GM23338 (cell line): ENCODE measurements around the gene GRIK5. TPM values are rescaled to one million over a fixed set of nuclear protein-coding genes. Genes with fewer than 3 reads are reported as not detected.

Experiments used
- ATAC-seq: fragments of 200-7000 bp; cut with Tn5 transposase; 3 replicates; pipeline ENCODE4 v1.9.1; 2020
- DNase-seq: peaks from one replicate; pipeline ENCODE4 v3.0.0-alpha.2; 2015; ENCODE audit warnings: low spot score
- H2AFZ ChIP-seq: fragments of 200-600 bp; sonication (generic); 2 replicates; pipeline ENCODE4 v1.8.0; 2016; ENCODE audit warnings: antibody characterized with exemption, mild to moderate bottlenecking, moderate library complexity
- H3F3A ChIP-seq: fragments of 200-600 bp; sonication (generic); replicated peaks from 2 replicates; pipeline ENCODE4 v1.8.0; 2017; ENCODE audit warnings: antibody characterized with exemption, mixed run types, low read depth
- H3K27ac ChIP-seq: fragments of 200-600 bp; sonication (generic); 2 replicates; pipeline ENCODE4 v1.6.1; 2016; ENCODE audit warnings: low read depth
- H3K27me3 ChIP-seq: fragments of 200-600 bp; sonication (generic); 2 replicates; pipeline ENCODE4 v1.8.0; 2016; ENCODE audit warnings: mild to moderate bottlenecking, mixed run types, moderate library complexity; ENCODE audit not compliant: insufficient read depth
- H3K36me3 ChIP-seq: fragments of 200-600 bp; sonication (generic); 2 replicates; pipeline ENCODE4 v1.8.0; 2016; ENCODE audit warnings: mild to moderate bottlenecking; ENCODE audit not compliant: insufficient read depth
- H3K4me1 ChIP-seq: fragments of 200-600 bp; sonication (generic); 2 replicates; pipeline ENCODE4 v1.8.0; 2016; ENCODE audit warnings: mild to moderate bottlenecking, moderate library complexity; ENCODE audit not compliant: insufficient read depth
- H3K4me2 ChIP-seq: fragments of 200-600 bp; sonication (generic); 2 replicates; pipeline ENCODE4 v1.7.1; 2017; ENCODE audit warnings: mixed run types
- H3K4me3 ChIP-seq: fragments of 200-600 bp; sonication (generic); 2 replicates; pipeline ENCODE4 v1.6.1; 2016; ENCODE audit warnings: mixed run types
- H3K79me2 ChIP-seq: fragments of 200-600 bp; sonication (generic); replicated peaks from 2 replicates; pipeline ENCODE4 v1.8.0; 2017; ENCODE audit warnings: mild to moderate bottlenecking; ENCODE audit not compliant: insufficient read depth
- H3K9me2 ChIP-seq: fragments of 200-600 bp; sonication (generic); 2 replicates; pipeline ENCODE4 v1.8.0; 2017; ENCODE audit not compliant: insufficient read depth
- H4K20me1 ChIP-seq: fragments of 200-600 bp; sonication (generic); replicated peaks from 2 replicates; pipeline ENCODE4 v1.8.0; 2017; ENCODE audit warnings: mild to moderate bottlenecking; ENCODE audit not compliant: insufficient read depth
- H3K27ac Mint-ChIP-seq: 2 replicates; pipeline ENCODE4 v1.8.0; 2020; ENCODE audit warnings: inconsistent platforms, mild to moderate bottlenecking, moderate library complexity, mixed read lengths
- H3K27me3 Mint-ChIP-seq: 3 replicates; pipeline ENCODE4 v1.8.0; 2022; ENCODE audit warnings: low read depth, mild to moderate bottlenecking, moderate library complexity, mixed read lengths, inconsistent platforms; ENCODE audit not compliant: insufficient read depth, poor library complexity
- H3K36me3 Mint-ChIP-seq: 3 replicates; pipeline ENCODE4 v1.8.0; 2021; ENCODE audit warnings: low read depth, mild to moderate bottlenecking, inconsistent platforms, moderate library complexity, mixed read lengths
- H3K4me1 Mint-ChIP-seq: 3 replicates; pipeline ENCODE4 v1.8.0; 2020; ENCODE audit warnings: mild to moderate bottlenecking, inconsistent platforms, mixed read lengths
- H3K4me3 Mint-ChIP-seq: 3 replicates; pipeline ENCODE4 v1.8.0; 2021; ENCODE audit warnings: moderate library complexity, mild to moderate bottlenecking, inconsistent platforms, mixed read lengths
- H3K9me3 Mint-ChIP-seq: 3 replicates; pipeline ENCODE4 v1.8.0; 2020; ENCODE audit warnings: moderate library complexity, mild to moderate bottlenecking, inconsistent platforms, mixed read lengths
- CREB1 ChIP-seq: fragments of 250-450 bp; sonication (Bioruptor Pico); IDR thresholded peaks from 2 replicates; pipeline ENCODE4 v1.5.0; 2020; ENCODE audit warnings: low read depth, mild to moderate bottlenecking, moderate library complexity
- EZH2 ChIP-seq: fragments of 200-600 bp; sonication (generic); IDR thresholded peaks from one replicate; pipeline ENCODE4 v1.8.0; 2017; ENCODE audit warnings: antibody characterized with exemption, mild to moderate bottlenecking, low read depth; ENCODE audit not compliant: unreplicated experiment
- EZH2phosphoT487 ChIP-seq: fragments of 200-600 bp; sonication (generic); IDR thresholded peaks from one replicate; pipeline ENCODE4 v1.8.1; 2018; ENCODE audit warnings: antibody characterized with exemption; ENCODE audit not compliant: unreplicated experiment
- JUNB ChIP-seq: IDR thresholded peaks from one replicate; pipeline ENCODE4 v1.6.1; 2016; ENCODE audit warnings: antibody characterized with exemption; ENCODE audit not compliant: unreplicated experiment
- NANOG ChIP-seq: IDR thresholded peaks from 2 replicates; pipeline ENCODE4 v1.6.1; 2016; ENCODE audit warnings: antibody characterized with exemption, borderline replicate concordance
- POLR2AphosphoS5 ChIP-seq: IDR thresholded peaks from 2 replicates; pipeline ENCODE4 v1.6.1; 2016; ENCODE audit warnings: antibody characterized with exemption, low read depth
- STAT1 ChIP-seq: IDR thresholded peaks from one replicate; pipeline ENCODE4 v1.6.1; 2016; ENCODE audit warnings: antibody characterized with exemption; ENCODE audit not compliant: unreplicated experiment
- ZNF114 ChIP-seq: fragments of 250-450 bp; sonication (Bioruptor Pico); IDR thresholded peaks from 2 replicates; pipeline ENCODE4 v1.5.0; 2020; ENCODE audit warnings: mild to moderate bottlenecking, moderate library complexity
- ZNF331 ChIP-seq: fragments of 250-450 bp; sonication (Bioruptor Pico); IDR thresholded peaks from 2 replicates; pipeline ENCODE4 v1.5.0; 2020; ENCODE audit warnings: low read depth, mild to moderate bottlenecking, moderate library complexity
- polyA plus RNA-seq: library from polyadenylated mRNA; unstranded; fragments of >200 nt; fragmentation: Nextera tagmentation; extraction: Ambion mirVana; gene quantifications from 2 replicates; pipeline ENCODE4 v1.2.1, GENCODE V29; 2016
- total RNA-seq: library from RNA; depleted of rRNA; stranded (reverse); fragments of >200 nt; shearing (Covaris generic); gene quantifications from 2 replicates; pipeline ENCODE4 v1.2.3, GENCODE V29; 2014
- TF ChIP-seq, protein P1 (sequence below): IDR thresholded peaks from 2 replicates; pipeline ENCODE4 v1.6.1; 2016; ENCODE audit warnings: antibody characterized with exemption
- TF ChIP-seq, protein P2 (sequence below), 2 experiments: fragments of 200-600 bp in 1 of 2; sonication (generic) in 1 of 2; conservative IDR thresholded peaks; 2 replicates each; pipeline versions ENCODE4 v1.5.1 to v1.6.1; 2016 to 2017; ENCODE audit warnings: antibody characterized with exemption in 2 of 2, low read depth in 2 of 2, mild to moderate bottlenecking in 2 of 2, moderate library complexity in 1 of 2

Gene GRIK5
- total and polyA plus RNA-seq, 2 experiments from 2014 or later, result 5.1 to 42.5 TPM

DNA sequence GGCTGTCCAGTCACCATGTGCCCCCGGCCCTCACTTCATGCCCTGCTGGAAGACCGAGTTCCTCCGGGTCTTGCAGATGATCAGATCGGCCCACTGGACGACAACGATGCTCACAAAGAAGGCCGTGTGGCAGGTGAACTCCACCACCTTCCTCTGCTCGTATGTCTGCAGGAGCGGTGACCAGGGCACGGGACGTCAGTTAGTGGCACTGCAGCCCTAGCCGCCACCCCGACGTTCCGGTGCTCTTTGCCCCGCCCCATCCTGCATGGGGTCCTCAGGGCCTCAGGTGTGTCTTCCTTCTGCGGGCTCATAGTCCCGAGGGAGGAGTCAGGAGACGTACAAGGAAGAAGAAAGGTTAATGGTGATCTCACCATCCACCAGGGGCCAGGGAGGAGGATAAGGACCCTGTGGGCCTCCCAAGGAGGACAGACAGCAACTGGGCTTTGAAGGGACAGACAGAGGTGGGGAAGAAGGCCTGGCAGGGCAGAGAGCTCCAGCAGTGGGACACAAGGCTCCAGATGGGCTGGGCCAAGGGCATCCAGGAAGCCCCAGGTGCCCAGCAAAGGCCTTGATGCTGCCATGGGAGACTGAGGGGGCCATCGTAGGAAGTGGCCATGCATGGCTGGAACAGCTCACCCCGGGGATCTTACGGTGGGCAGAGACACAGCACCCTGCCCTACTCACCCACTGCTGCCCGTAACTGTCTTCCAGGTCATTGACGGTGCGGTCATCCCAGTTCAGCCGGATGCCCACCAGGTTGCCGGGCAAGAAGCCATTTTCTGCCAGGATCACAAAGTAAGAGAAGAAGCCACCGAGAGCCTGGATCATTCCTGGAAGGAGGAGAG lies 101.0 kb downstream of the GRIK5 start:
- H2AFZ ChIP-seq, result no peak overlapping the region
- Mint-ChIP-seq H3K4me1 (peaks cover 3% of the 10 kb centered on the region; the same call in 2 of the 3 replicates), H3K27ac (no peak overlapping the region; the same call in 1 of the 2 replicates), H3K4me3 (no peak overlapping the region), H3K9me3 (no peaks in the 10 kb centered on the region; the same call in 2 of the 3 replicates), H3K36me3 (peaks cover 10% of the 10 kb centered on the region; the same call in 1 of the 3 replicates), H3K27me3 (peaks cover 14% of the 10 kb centered on the region)
- H3K4me2 ChIP-seq, result no peak overlapping the region
- no peak overlapping the region for H3K4me3 ChIP-seq
- no peaks in the 10 kb centered on the region; the same call in 1 of the 2 replicates for H3K36me3 ChIP-seq
- no peaks in the 10 kb centered on the region for H3K27me3 ChIP-seq
- no peaks in the 10 kb centered on the region; the same call in 1 of the 2 replicates for H4K20me1 ChIP-seq
- no peaks in the 10 kb centered on the region; the same call in 1 of the 2 replicates for H3K4me1 ChIP-seq
- H3K79me2 ChIP-seq, result no peaks in the 10 kb centered on the region
- H3F3A ChIP-seq, result 0 out of 2 replicates have a peak, but pooled peaks cover 6% of the 10 kb centered on the region
- H3K27ac ChIP-seq, result no peak overlapping the region
- ATAC-seq (no peak), DNase-seq (no peak)
- TF ChIP-seq ZNF114 (CRISPR knock-in tag), result no peak
- TF ChIP-seq EZH2phosphoT487, result no peak
- H3K9me2 ChIP-seq, result no peaks in the 10 kb centered on the region

DNA sequence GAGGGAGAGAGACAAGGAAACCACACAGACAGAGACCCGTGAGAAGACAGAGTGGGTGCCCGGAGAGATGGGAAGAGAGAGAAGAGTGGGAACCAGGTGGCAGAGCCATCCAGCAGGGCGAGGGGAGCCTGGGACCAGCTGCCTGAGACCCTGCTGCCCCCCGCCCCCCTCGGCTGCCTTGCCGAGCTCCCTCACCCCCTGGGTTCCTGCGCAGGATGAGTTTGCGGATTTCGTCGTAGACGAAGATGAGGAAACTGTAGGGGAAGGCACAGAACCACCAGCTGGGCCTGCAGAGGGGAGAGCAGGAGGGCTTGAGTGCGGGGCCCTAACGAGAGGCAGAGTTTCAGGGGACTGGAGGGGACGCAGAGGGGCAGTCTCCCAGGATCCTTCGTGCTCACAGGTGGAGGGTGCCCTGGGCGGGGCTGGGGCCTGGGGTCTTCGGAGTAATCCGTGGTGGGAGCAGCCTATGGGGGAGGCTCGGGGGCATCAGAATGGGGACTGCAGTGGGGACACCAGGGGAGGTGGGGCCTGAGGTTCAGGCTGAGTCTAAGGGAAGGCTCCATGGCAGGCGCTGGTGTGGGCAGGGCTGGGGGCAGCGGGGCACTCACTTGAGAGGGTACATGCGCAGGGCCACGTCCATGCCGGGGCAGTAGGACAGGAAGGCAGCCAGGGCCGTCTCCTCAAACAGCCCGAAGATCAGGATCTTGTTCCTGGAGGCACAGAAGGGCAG lies 102.8 kb downstream of the GRIK5 start:
- Histone ChIP-seq H3K4me1 (no peaks in the 10 kb centered on the region), H3K27me3 (no peaks in the 10 kb centered on the region), H2AFZ (no peak overlapping the region), H3K36me3 (no peaks in the 10 kb centered on the region; the same call in 1 of the 2 replicates), H3K79me2 (no peaks in the 10 kb centered on the region), H3K4me2 (no peak overlapping the region), H3K27ac (no peak overlapping the region), H3F3A (0 out of 2 replicates have a peak, but pooled peaks cover 6% of the 10 kb centered on the region), H3K9me2 (no peaks in the 10 kb centered on the region), H3K4me3 (no peak overlapping the region), H4K20me1 (no peaks in the 10 kb centered on the region; the same call in 1 of the 2 replicates)
- peaks cover 10% of the 10 kb centered on the region; the same call in 1 of the 3 replicates for H3K36me3 Mint-ChIP-seq
- no peaks in the 10 kb centered on the region; the same call in 2 of the 3 replicates for H3K9me3 Mint-ChIP-seq
- peaks cover 3% of the 10 kb centered on the region; the same call in 2 of the 3 replicates for H3K4me1 Mint-ChIP-seq
- peaks cover 14% of the 10 kb centered on the region for H3K27me3 Mint-ChIP-seq
- no peak overlapping the region for H3K27ac Mint-ChIP-seq
- DNase-seq (no peak), ATAC-seq (no peak)
- H3K4me3 Mint-ChIP-seq, result no peak overlapping the region
- TF ChIP-seq NANOG (no peak), JUNB (no peak), EZH2phosphoT487 (no peak), ZNF114 (CRISPR knock-in tag) (no peak), EZH2 (no peak), POLR2AphosphoS5 (no peak), ZNF331 (CRISPR knock-in tag) (no peak), STAT1 (no peak), CREB1 (CRISPR knock-in tag) (no peak)
- TF ChIP-seq, protein P1, sequence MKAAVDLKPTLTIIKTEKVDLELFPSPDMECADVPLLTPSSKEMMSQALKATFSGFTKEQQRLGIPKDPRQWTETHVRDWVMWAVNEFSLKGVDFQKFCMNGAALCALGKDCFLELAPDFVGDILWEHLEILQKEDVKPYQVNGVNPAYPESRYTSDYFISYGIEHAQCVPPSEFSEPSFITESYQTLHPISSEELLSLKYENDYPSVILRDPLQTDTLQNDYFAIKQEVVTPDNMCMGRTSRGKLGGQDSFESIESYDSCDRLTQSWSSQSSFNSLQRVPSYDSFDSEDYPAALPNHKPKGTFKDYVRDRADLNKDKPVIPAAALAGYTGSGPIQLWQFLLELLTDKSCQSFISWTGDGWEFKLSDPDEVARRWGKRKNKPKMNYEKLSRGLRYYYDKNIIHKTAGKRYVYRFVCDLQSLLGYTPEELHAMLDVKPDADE, result no peak
- TF ChIP-seq, protein P2, sequence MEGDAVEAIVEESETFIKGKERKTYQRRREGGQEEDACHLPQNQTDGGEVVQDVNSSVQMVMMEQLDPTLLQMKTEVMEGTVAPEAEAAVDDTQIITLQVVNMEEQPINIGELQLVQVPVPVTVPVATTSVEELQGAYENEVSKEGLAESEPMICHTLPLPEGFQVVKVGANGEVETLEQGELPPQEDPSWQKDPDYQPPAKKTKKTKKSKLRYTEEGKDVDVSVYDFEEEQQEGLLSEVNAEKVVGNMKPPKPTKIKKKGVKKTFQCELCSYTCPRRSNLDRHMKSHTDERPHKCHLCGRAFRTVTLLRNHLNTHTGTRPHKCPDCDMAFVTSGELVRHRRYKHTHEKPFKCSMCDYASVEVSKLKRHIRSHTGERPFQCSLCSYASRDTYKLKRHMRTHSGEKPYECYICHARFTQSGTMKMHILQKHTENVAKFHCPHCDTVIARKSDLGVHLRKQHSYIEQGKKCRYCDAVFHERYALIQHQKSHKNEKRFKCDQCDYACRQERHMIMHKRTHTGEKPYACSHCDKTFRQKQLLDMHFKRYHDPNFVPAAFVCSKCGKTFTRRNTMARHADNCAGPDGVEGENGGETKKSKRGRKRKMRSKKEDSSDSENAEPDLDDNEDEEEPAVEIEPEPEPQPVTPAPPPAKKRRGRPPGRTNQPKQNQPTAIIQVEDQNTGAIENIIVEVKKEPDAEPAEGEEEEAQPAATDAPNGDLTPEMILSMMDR (conservative IDR thresholded peaks at IDR 0.05; ENCODE audit: low read depth in 2 of 2), result no peak
